Activated CD4-positive, CD25-positive, alpha-beta regulatory T cell (primary cell): ENCODE measurements around the gene ATM.
"Not testable (repeated sequence)": the region's sequence is repeated elsewhere in the genome, so short reads cannot be mapped to it uniquely, and the experiment has no call there.

ENCODE experiments used
- DNase-seq, 4 experiments: peaks; one replicate each; lab custom pipeline; 2025; lab: John Stamatoyannopoulos, UW

Gene ATM

GRCh38 chr11:108221911-108222573 lies 825 bp upstream of the ATM start:
- DNase-seq: peak in 2 of 4 experiments; percentile 15 to 34

- DNase-seq: no peak
Observed at GRCh38 chr11:108223348-108224149, 682 bp downstream of the ATM start.

GRCh38 chr11:108224366-108224765 lies 1.5 kb downstream of the ATM start:
- no peak for DNase-seq

GRCh38 chr11:108224911-108225786 lies 2.3 kb downstream of the ATM start:
- peak in 1 of 4 experiments; percentile 7 for DNase-seq

- DNase-seq: no peak
Observed at GRCh38 chr11:108226036-108226435, 3.2 kb downstream of the ATM start.

GRCh38 chr11:108228251-108228650 lies 5.4 kb downstream of the ATM start:
- no peak for DNase-seq

- no peak for DNase-seq
Observed at GRCh38 chr11:108233277-108233945, 10.5 kb downstream of the ATM start.

- no peak for DNase-seq
Observed at GRCh38 chr11:108235192-108235591, 12.3 kb downstream of the ATM start.

- DNase-seq: no peak
Observed at GRCh38 chr11:108235633-108236032, 12.8 kb downstream of the ATM start.

- DNase-seq: no peak
Observed at GRCh38 chr11:108237058-108237481, 14.2 kb downstream of the ATM start.

GRCh38 chr11:108239076-108239475 lies 16.2 kb downstream of the ATM start:
- DNase-seq: no peak

- DNase-seq: no peak
Observed at GRCh38 chr11:108241330-108242037, 18.6 kb downstream of the ATM start.

- no peak for DNase-seq
Observed at GRCh38 chr11:108242422-108242821, 19.6 kb downstream of the ATM start.

GRCh38 chr11:108246308-108246707 lies 23.4 kb downstream of the ATM start:
- DNase-seq: no peak

- no peak for DNase-seq
Observed at GRCh38 chr11:108246885-108247284, 24.0 kb downstream of the ATM start.

GRCh38 chr11:108253176-108253575 lies 30.3 kb downstream of the ATM start:
- no peak for DNase-seq

- DNase-seq: no peak
Observed at GRCh38 chr11:108269583-108269982, 46.7 kb downstream of the ATM start.

- DNase-seq: not testable (repeated sequence)
Observed at GRCh38 chr11:108276985-108277616, 54.2 kb downstream of the ATM start.

GRCh38 chr11:108278546-108278945 lies 55.7 kb downstream of the ATM start:
- no peak for DNase-seq

- no peak for DNase-seq
Observed at GRCh38 chr11:108278954-108279353, 56.1 kb downstream of the ATM start.

- no peak for DNase-seq
Observed at GRCh38 chr11:108286370-108286769, 63.5 kb downstream of the ATM start.
